K562 (cell line): ENCODE measurements around the gene TAPBPL. TPM values are rescaled to one million over a fixed set of nuclear protein-coding genes. Genes with fewer than 3 reads are reported as not detected.

Experiments used
- CC2D1A ChIP-seq: fragments of 450-650 bp; IDR thresholded peaks from 2 replicates; pipeline ENCODE4 v1.6.1; 2017; ENCODE audit warnings: mild to moderate bottlenecking
- CREM ChIP-seq: IDR thresholded peaks from 2 replicates; pipeline ENCODE4 v1.6.1; 2014; ENCODE audit warnings: antibody characterized with exemption, low read depth
- GATAD2B ChIP-seq: fragments of 450-650 bp; IDR thresholded peaks from 2 replicates; pipeline ENCODE4 v1.6.1; 2017; ENCODE audit warnings: mild to moderate bottlenecking, borderline replicate concordance
- ILF3 ChIP-seq: fragments of 450-650 bp; IDR thresholded peaks from 2 replicates; pipeline ENCODE4 v1.6.1; 2018; ENCODE audit warnings: antibody characterized with exemption, mild to moderate bottlenecking, moderate library complexity, borderline replicate concordance
- JUND ChIP-seq, 2 experiments: IDR thresholded peaks; 2 replicates in 1 of 2; 3 replicates in 1 of 2; pipeline ENCODE4 v1.6.1; 2011; ENCODE audit warnings: borderline replicate concordance in 2 of 2, low read depth in 2 of 2, low read length in 2 of 2, improper control_type of control experiment in 1 of 2, missing biosample characterization in 1 of 2, missing genetic modification characterization in 1 of 2, missing genetic modification reagents in 1 of 2
- KLF6 ChIP-seq: fragments of 250-450 bp; sonication (Bioruptor Pico); IDR thresholded peaks from 2 replicates; pipeline ENCODE4 v1.4.0; 2020; ENCODE audit warnings: mild to moderate bottlenecking, moderate library complexity, borderline replicate concordance
- NCOA1 ChIP-seq: fragments of 450-650 bp; IDR thresholded peaks from 2 replicates; pipeline ENCODE4 v1.6.1; 2016; ENCODE audit warnings: low read depth
- PHF8 ChIP-seq: fragments of 200-600 bp; sonication (generic); IDR thresholded peaks from 2 replicates; pipeline ENCODE4 v1.6.1; 2012; ENCODE audit warnings: mixed run types, mild to moderate bottlenecking, inconsistent platforms, low read length, moderate library complexity, borderline replicate concordance
- RCOR1 ChIP-seq, 2 experiments: IDR thresholded peaks; 2 replicates each; pipeline ENCODE4 v1.6.1; 2012; ENCODE audit warnings: low read depth in 2 of 2, low read length in 2 of 2, borderline replicate concordance in 1 of 2, improper control_type of control experiment in 1 of 2
- SLC30A9 ChIP-seq: fragments of 250-450 bp; sonication (Bioruptor Pico); IDR thresholded peaks from 2 replicates; pipeline ENCODE4 v1.8.0; 2022; ENCODE audit warnings: mild to moderate bottlenecking, moderate library complexity
- SOX6 ChIP-seq: fragments of 450-650 bp; IDR thresholded peaks from 2 replicates; pipeline ENCODE4 v1.6.1; 2014; ENCODE audit warnings: mild to moderate bottlenecking
- SP2 ChIP-seq: IDR thresholded peaks from 2 replicates; pipeline ENCODE4 v1.6.1; 2011; ENCODE audit warnings: mild to moderate bottlenecking, low read depth, low read length, moderate library complexity; ENCODE audit not compliant: poor library complexity, severe bottlenecking; ENCODE audit errors: extremely low read depth
- TAF7 ChIP-seq: fragments of 450-650 bp; IDR thresholded peaks from 2 replicates; pipeline ENCODE4 v1.6.1; 2016; ENCODE audit warnings: missing genetic modification characterization, missing compliant biosample characterization
- TCFL5 ChIP-seq: fragments of 250-450 bp; sonication (Bioruptor Pico); conservative IDR thresholded peaks from 2 replicates; pipeline ENCODE4 v1.6.1; 2021; ENCODE audit warnings: mild to moderate bottlenecking, moderate library complexity, matching md5 sums
- ZBED1 ChIP-seq: IDR thresholded peaks from 2 replicates; pipeline ENCODE4 v1.6.1; 2014
- ZBTB1 ChIP-seq: sonication (generic); formaldehyde crosslinking; IDR thresholded peaks from 2 replicates; pipeline ENCODE4 v1.8.1; 2023; ENCODE audit warnings: missing genetic modification reagents, low read depth, mild to moderate bottlenecking, borderline replicate concordance
- ZNF23 ChIP-seq: fragments of 250-450 bp; sonication (Bioruptor Pico); IDR thresholded peaks from 2 replicates; pipeline ENCODE4 v1.4.0; 2020; ENCODE audit warnings: mild to moderate bottlenecking
- ZNF41 ChIP-seq: fragments of 250-450 bp; sonication (Bioruptor Pico); conservative IDR thresholded peaks from 2 replicates; pipeline ENCODE4 v1.4.0; 2020; ENCODE audit warnings: mild to moderate bottlenecking
- ZNF699 ChIP-seq: fragments of 250-450 bp; sonication (Bioruptor Pico); IDR thresholded peaks from 2 replicates; pipeline ENCODE4 v1.8.0; 2021; ENCODE audit warnings: mild to moderate bottlenecking, moderate library complexity; ENCODE audit not compliant: insufficient replicate concordance
- polyA plus RNA-seq, 8 experiments: library from polyadenylated mRNA; depleted of rRNA in 4 of 8; stranded (reverse) in 5 of 8; unstranded in 3 of 8; fragments of >200 nt; fragmentation: Nextera tagmentation in 2 of 8; fragmentation: Illumina TruSeq in 1 of 8; extraction: Ambion mirVana in 2 of 8; extraction: Trizol in 1 of 8; gene quantifications; 2 replicates each; pipeline versions ENCODE4 v1.2.1 to v1.2.3, GENCODE V29; 2011 to 2014; ENCODE audit warnings: inconsistent platforms in 1 of 8, missing spikeins in 1 of 8
- total RNA-seq, 7 experiments: library from RNA; depleted of rRNA in 6 of 7; stranded (reverse); fragments of >200 nt in 6 of 7; fragmentation: Illumina TruSeq in 2 of 7; extraction: Trizol in 2 of 7; gene quantifications; 2 replicates each; pipeline versions ENCODE4 v1.2.1 to v1.2.3, GENCODE V29; 2011 to 2021; ENCODE audit warnings: low replicate concordance in 1 of 7
- TF ChIP-seq, protein P1 (sequence below): fragments of 250-450 bp; sonication (Bioruptor Pico); IDR thresholded peaks from 2 replicates; pipeline ENCODE4 v1.8.0; 2022; ENCODE audit warnings: moderate library complexity, mild to moderate bottlenecking, inconsistent platforms
- TF ChIP-seq, protein P2 (sequence below): sonication (generic); formaldehyde crosslinking; IDR thresholded peaks from 2 replicates; pipeline ENCODE4 v1.8.0; 2022; ENCODE audit warnings: missing genetic modification reagents, mild to moderate bottlenecking, borderline replicate concordance
- TF ChIP-seq, protein P3 (sequence below): fragments of 450-650 bp; formaldehyde crosslinking; IDR thresholded peaks from 2 replicates; pipeline ENCODE4 v1.4.0; 2022; ENCODE audit warnings: missing genetic modification characterization
- TF ChIP-seq, protein P4 (sequence below): sonication (generic); IDR thresholded peaks from 2 replicates; pipeline ENCODE4 v1.6.1; 2016

TAPBPL gene
- total and polyA plus RNA-seq, 9 of the 15 experiments (the other 6 are each of a cell fraction or from before 2014, with no cell fraction given), result 0.29 to 1.6 (median 0.45) TPM

DNA sequence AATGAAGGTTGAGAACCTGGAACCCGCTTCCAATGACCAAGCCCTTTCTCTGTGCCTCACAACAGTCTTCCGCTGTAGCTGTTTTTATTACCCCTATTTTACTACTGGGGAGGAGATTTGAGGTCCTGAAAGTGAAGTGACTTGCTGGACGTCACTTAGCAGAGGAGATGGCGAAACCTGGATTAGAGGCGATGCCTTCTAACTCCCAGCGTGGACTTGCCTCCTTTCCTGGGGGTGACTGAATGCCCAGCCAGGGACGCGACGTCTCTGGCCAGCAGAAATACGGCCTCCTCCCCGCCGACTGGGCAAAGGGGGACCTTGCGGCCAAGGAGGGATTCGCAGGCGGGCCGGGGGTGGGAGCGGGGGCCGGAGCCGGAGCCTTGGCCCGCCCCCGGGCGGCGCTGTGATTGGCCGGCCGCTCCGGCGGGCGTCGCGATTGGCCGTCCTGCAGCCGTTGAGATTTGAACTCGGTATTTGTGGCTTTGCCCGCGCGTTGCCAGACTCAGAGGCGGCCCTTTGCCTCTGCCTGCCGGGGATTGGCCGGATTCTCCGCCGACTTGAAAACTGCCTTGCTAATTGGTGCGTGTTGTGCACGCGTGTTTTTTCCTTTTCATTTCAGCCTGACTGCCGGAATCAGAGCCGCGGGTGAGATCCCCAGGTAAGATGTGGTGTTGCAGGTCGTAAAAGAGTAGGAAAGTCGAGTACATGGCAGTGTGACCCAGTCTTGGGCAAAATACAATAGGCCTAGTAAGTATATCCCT is 41.8 kb downstream of the TAPBPL start, which contains the start of gene NCAPD2 (continued):
- TF ChIP-seq, protein P1, sequence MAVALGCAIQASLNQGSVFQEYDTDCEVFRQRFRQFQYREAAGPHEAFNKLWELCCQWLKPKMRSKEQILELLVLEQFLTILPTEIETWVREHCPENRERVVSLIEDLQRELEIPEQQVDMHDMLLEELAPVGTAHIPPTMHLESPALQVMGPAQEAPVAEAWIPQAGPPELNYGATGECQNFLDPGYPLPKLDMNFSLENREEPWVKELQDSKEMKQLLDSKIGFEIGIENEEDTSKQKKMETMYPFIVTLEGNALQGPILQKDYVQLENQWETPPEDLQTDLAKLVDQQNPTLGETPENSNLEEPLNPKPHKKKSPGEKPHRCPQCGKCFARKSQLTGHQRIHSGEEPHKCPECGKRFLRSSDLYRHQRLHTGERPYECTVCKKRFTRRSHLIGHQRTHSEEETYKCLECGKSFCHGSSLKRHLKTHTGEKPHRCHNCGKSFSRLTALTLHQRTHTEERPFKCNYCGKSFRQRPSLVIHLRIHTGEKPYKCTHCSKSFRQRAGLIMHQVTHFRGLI (CRISPR knock-in tag), result no peak
- TF ChIP-seq ZBTB1 (CRISPR knock-in tag) (no peak; the same call in 1 of the 2 replicates), SOX6 (no peak), TCFL5 (CRISPR knock-in tag) (no peak), ZBED1 (no peak), PHF8 (peak; percentile 55; the same call in 1 of the 2 replicates), ZNF23 (CRISPR knock-in tag) (no peak), TAF7 (tag) (peak; percentile 78), NCOA1 (0 out of 2 replicates have a peak, but pooled peaks have one; percentile 47), ILF3 (no peak), JUND (IDR thresholded peaks at IDR 0.05; ENCODE audit: borderline replicate concordance, low read depth, low read length) (no peak), JUND (tag; IDR thresholded peaks at IDR 0.05; ENCODE audit: borderline replicate concordance, low read depth, low read length) (no peak), KLF6 (no peak), ZNF41 (CRISPR knock-in tag) (no peak), RCOR1 (IDR thresholded peaks at IDR 0.05; ENCODE audit: borderline replicate concordance in 1 of 2, low read depth in 2 of 2, low read length in 2 of 2) (peak in 1 of 2 experiments; percentile 3; a peak in 1 of 4 replicates), SP2 (peak; percentile 30), SLC30A9 (CRISPR knock-in tag) (no peak), ZNF699 (CRISPR knock-in tag) (no peak), GATAD2B (no peak), CC2D1A (peak; percentile 58; the same call in 1 of the 2 replicates), CREM (peak; percentile 3; the same call in 1 of the 2 replicates)
- TF ChIP-seq, protein P2, sequence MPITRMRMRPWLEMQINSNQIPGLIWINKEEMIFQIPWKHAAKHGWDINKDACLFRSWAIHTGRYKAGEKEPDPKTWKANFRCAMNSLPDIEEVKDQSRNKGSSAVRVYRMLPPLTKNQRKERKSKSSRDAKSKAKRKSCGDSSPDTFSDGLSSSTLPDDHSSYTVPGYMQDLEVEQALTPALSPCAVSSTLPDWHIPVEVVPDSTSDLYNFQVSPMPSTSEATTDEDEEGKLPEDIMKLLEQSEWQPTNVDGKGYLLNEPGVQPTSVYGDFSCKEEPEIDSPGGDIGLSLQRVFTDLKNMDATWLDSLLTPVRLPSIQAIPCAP (CRISPR knock-in tag), result no peak
- TF ChIP-seq, protein P3, sequence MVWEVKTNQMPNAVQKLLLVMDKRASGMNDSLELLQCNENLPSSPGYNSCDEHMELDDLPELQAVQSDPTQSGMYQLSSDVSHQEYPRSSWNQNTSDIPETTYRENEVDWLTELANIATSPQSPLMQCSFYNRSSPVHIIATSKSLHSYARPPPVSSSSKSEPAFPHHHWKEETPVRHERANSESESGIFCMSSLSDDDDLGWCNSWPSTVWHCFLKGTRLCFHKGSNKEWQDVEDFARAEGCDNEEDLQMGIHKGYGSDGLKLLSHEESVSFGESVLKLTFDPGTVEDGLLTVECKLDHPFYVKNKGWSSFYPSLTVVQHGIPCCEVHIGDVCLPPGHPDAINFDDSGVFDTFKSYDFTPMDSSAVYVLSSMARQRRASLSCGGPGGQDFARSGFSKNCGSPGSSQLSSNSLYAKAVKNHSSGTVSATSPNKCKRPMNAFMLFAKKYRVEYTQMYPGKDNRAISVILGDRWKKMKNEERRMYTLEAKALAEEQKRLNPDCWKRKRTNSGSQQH (CRISPR knock-in tag), result no peak
- TF ChIP-seq, protein P4, sequence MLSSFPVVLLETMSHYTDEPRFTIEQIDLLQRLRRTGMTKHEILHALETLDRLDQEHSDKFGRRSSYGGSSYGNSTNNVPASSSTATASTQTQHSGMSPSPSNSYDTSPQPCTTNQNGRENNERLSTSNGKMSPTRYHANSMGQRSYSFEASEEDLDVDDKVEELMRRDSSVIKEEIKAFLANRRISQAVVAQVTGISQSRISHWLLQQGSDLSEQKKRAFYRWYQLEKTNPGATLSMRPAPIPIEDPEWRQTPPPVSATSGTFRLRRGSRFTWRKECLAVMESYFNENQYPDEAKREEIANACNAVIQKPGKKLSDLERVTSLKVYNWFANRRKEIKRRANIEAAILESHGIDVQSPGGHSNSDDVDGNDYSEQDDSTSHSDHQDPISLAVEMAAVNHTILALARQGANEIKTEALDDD, result no peak
